Gastrocnemius medialis (tissue), 4 donors: ENCODE measurements around the gene SLC45A2.

Experiments
- CTCF ChIP-seq, 5 experiments: fragments of 450-650 bp in 3 of 5; fragments of 200-600 bp in 2 of 5; sonication (generic) in 2 of 5; IDR thresholded peaks in 4 of 5; conservative IDR thresholded peaks in 1 of 5; 1 replicate in 4 of 5; 2 replicates in 1 of 5; pipeline ENCODE4 v1.5.1; 2016 to 2019; ENCODE audit warnings: antibody characterized with exemption in 5 of 5, mild to moderate bottlenecking in 3 of 5, moderate library complexity in 3 of 5
- POLR2A ChIP-seq, 2 donors: fragments of 450-650 bp; IDR thresholded peaks; one replicate each; pipeline ENCODE4 v1.6.1; 2017; ENCODE audit warnings: antibody characterized with exemption in 2 of 2, mild to moderate bottlenecking in 2 of 2, moderate library complexity in 2 of 2

DNA sequence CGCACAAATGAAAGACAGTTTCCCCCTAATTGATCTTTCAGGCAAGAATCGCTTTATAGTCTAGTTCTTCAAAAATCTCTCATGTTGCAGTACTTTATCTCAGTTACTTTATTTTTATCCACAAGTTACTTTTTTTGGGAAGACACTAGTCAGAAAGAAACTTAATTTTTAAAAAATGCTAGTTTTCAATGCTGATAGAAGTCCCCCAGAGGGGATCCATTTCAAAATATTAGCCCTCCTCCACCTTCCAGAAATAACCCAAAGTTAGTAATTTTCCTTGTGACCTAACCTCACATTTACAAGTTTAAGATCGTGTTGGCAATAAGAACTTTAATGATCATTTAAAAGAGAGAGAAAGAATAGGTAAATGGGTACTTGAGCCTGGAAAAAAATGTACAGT is 47.5 kb upstream of the SLC45A2 start:
- TF ChIP-seq CTCF (IDR thresholded peaks at IDR 0.05 in 4 of 5, conservative IDR thresholded peaks at IDR 0.05 in 1 of 5) (no peak), POLR2A (IDR thresholded peaks at IDR 0.05) (no peak)
